Choroid plexus epithelial cell (primary cell): ENCODE data around the gene NAA50.

Experiments used
- DNase-seq: peaks from one replicate; pipeline ENCODE4 v3.0.0-alpha.2; 2010; ENCODE audit warnings: low read depth
- H3K4me3 ChIP-seq: 2 replicates; pipeline ENCODE4 v1.5.1; 2011; ENCODE audit warnings: low read depth, mild to moderate bottlenecking, control low read depth, low read length, moderate library complexity
- CTCF ChIP-seq: conservative IDR thresholded peaks from 2 replicates; pipeline ENCODE4 v1.5.1; 2011; ENCODE audit warnings: low read depth, mild to moderate bottlenecking, control low read depth, inconsistent platforms, low read length, moderate library complexity

Gene NAA50

GRCh38 chr3:113741620-113742019 lies 4.4 kb downstream of the NAA50 start:
- no peak overlapping the region for H3K4me3 ChIP-seq
- TF ChIP-seq CTCF: no peak
- DNase-seq: no peak

- H3K4me3 ChIP-seq: no peak overlapping the region
- no peak for DNase-seq
- TF ChIP-seq CTCF: no peak
These were observed 5.0 kb downstream of the NAA50 start for GRCh38 chr3:113741086-113741485.

- TF ChIP-seq CTCF: peak; percentile 64
- H3K4me3 ChIP-seq: no peak overlapping the region
- DNase-seq: peak; percentile 82
These were observed 9.4 kb downstream of the NAA50 start for GRCh38 chr3:113736548-113737089.

GRCh38 chr3:113731694-113732093 lies 14.4 kb downstream of the NAA50 start:
- no peak overlapping the region for H3K4me3 ChIP-seq
- no peak for TF ChIP-seq CTCF
- DNase-seq: no peak

- TF ChIP-seq CTCF: no peak
- DNase-seq: no peak
- H3K4me3 ChIP-seq: no peak overlapping the region
These were observed 15.5 kb downstream of the NAA50 start for GRCh38 chr3:113730550-113730949.

- TF ChIP-seq CTCF: no peak
- no peak for DNase-seq
- H3K4me3 ChIP-seq: no peak overlapping the region
These were observed 17.4 kb downstream of the NAA50 start for GRCh38 chr3:113728661-113729060.

- no peak overlapping the region for H3K4me3 ChIP-seq
- no peak for DNase-seq
- no peak for TF ChIP-seq CTCF
These were observed 24.4 kb downstream of the NAA50 start for GRCh38 chr3:113721636-113722035.
